GM12872 (cell line): ENCODE results near the gene PLXNA3.

Experiments used
- TF ChIP-seq, protein P1 (sequence below): IDR thresholded peaks from 3 replicates; pipeline ENCODE4 v1.5.1; 2011; ENCODE audit warnings: low read depth, mild to moderate bottlenecking, low read length, moderate library complexity; ENCODE audit not compliant: insufficient read depth

Gene PLXNA3

DNA sequence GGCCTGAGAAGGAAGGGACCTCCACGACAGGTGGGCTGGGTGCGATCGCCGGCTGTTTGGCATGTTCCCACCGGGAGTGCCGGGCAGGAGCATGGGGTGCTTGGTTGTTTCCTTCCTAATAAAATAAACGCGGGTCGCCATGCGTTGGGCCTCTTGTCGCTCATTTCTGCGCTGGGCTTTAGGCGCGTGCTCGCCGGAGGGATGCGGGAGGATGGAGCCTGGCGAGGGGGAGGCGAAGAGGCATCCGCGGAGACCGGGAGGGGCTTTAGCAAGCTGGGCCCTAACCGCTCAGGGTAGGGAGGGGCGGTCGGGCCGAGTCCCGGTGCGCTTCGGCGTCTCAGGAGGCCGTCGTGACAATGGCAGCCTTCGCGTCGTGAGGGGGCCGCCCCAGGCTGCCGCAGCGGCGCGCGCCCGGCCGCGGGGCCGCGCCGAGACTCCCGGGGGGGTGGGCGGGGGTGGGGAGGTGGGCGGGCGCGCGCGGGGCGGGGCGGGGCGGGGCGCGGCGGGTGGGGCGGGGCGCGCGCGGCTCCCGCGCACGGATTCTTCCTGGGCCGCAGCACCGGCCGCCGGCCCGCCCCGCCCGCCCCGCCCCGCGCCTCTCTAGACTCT lies 21.6 kb upstream of the PLXNA3 start:
- TF ChIP-seq, protein P1, sequence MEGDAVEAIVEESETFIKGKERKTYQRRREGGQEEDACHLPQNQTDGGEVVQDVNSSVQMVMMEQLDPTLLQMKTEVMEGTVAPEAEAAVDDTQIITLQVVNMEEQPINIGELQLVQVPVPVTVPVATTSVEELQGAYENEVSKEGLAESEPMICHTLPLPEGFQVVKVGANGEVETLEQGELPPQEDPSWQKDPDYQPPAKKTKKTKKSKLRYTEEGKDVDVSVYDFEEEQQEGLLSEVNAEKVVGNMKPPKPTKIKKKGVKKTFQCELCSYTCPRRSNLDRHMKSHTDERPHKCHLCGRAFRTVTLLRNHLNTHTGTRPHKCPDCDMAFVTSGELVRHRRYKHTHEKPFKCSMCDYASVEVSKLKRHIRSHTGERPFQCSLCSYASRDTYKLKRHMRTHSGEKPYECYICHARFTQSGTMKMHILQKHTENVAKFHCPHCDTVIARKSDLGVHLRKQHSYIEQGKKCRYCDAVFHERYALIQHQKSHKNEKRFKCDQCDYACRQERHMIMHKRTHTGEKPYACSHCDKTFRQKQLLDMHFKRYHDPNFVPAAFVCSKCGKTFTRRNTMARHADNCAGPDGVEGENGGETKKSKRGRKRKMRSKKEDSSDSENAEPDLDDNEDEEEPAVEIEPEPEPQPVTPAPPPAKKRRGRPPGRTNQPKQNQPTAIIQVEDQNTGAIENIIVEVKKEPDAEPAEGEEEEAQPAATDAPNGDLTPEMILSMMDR: no peak

DNA sequence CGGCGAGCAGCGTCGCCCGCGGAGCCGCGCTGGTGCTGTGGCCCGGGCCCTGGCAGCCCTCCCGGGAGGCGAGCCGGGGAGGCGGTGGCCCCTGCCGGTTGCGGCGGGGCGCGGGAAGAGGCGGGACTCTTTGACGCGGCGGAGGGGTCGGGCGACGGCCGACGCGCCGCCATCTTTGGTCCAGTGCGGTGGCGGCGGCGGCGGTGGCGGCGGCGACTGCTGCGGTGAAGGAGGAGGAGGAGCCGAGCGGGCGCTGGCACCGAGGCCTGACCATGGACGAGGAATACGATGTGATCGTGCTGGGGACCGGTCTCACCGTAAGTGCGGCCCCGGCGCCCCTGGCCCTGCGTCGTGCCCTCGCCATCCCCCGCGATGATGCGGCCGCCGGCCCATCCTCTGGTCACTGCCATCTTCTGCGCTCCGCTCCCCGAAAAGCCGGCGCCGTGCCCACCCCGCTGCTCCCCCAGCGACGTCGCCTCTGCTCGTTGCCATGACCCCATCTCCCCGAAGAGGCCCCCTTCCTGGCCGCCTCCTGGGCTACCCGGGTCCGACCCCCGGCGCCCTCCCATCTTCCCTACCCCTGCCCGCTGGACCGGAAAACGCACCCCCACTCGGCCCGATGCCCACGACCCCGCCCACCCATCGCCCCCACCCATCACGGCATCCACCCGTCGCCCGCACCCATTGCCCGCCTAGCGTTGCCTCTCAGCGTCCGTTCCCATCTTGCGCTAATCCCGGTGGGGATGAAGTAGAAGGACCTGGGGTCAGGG lies 20.9 kb upstream of the PLXNA3 start, which contains the start of gene GDI1:
TSS of gene GDI1 (plus strand) at position 172 of the 770 bp plus-strand sequence. CDS start at position 273, 101 bp downstream.
- TF ChIP-seq, protein P1: no peak

DNA sequence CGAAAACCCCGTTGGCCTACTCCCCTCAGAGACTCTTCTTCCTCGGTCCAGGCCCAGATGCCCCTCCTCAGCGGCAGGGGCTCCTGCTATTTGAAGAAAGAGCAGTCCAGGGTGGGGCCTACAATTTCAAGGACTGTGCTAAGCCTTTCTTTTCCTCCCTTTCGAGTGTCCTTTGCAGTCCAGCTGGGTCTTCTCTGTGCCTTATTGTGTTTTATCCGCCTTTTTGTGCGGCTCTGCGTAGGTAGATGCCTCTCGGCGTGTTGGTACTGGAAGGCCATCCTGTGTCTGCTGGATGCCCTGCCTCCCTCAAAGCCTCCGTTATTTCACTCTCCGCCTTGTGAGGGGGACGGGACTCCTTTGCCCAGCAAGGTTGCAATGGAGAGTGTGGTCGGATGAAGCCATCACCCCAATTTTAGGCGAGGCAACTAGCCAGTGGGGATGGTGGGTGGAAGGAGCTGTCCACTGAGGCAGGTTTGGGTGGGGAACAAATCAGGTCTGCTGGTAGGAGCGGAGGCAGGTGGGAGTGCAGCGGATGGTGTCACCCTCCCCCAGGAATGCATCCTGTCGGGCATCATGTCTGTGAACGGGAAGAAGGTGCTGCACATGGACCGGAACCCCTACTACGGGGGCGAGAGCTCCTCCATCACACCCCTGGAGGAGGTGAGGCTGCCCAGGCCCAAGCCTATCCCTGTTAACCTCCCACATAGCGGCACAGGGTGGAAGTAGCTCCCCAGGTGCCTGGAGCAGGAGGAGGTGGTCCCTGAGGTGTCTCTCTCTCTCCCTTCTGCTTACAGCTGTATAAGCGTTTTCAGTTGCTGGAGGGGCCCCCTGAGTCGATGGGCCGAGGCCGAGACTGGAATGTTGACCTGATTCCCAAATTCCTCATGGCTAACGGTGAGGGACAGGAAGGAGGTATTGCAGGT lies 19.8 kb upstream of the PLXNA3 start:
- TF ChIP-seq, protein P1: no peak

DNA sequence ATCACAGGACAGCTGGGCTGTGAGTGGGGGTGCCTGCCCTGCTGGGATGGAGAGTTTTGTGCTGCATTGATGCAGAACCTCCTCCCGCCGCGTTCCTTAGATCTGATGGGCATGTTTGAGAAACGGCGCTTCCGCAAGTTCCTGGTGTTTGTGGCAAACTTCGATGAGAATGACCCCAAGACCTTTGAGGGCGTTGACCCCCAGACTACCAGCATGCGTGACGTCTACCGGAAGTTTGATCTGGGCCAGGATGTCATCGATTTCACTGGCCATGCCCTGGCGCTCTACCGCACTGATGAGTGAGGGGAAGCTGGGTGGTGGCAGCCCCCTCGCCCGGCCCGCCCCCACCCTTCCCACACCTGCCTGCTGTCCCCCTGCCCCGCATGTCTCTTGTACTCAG lies 18.2 kb upstream of the PLXNA3 start:
- TF ChIP-seq, protein P1: no peak

DNA sequence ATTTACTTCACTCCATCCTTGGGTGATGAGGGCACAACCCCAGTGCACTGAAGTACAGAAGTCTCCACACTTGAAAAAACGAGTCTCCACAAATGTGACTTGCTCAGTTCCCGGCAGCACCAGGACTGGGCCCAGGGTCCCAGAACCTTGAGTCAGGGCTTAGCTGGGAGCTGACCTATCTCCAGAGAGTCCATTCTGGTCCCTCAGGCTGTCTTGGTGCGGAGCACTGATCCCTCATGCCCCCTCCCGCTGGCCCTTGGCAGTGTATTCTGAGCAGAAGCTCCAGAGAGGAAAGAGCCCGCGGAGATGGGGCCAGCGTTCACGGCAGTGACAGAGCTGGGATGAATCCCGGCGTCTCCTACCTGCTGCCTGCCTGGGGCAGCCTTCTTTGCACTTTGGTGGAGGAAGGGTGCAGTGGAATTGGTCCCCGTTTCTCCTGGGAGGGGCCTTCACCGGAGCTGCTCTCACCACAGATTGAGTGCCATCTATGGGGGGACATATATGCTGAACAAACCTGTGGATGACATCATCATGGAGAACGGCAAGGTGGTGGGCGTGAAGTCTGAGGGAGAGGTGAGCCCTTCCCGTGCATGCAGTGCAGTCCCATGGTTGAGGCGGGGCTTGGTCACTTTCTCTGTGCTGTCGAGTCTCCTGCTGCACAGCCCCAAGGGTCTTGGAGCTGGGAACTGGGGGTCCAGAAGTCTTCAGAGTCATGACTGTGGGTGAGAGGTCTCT lies 17.3 kb upstream of the PLXNA3 start:
- TF ChIP-seq, protein P1: no peak

DNA sequence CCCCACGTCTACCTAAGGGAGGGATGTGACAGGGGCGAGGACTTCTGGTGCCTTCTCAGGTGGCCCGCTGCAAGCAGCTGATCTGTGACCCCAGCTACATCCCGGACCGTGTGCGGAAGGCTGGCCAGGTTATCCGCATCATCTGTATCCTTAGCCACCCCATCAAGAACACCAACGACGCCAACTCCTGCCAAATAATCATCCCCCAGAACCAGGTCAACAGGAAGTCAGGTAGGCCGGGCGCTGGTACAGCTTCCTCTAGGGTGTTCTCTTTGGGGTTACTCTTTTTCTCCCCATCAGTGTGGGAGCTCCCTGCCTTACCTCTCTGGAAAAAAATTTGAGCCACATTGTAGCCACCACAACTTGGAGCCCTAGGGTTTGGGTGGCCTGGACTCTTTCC lies 16.5 kb upstream of the PLXNA3 start:
- TF ChIP-seq, protein P1: no peak
